HL-60 (cell line): Measurements from ENCODE around the gene ADGRL3.

Experiments used
- CTCF ChIP-seq: IDR thresholded peaks from one replicate; pipeline ENCODE4 v1.5.1; 2011; ENCODE audit warnings: low read length, control low read depth, inconsistent platforms; ENCODE audit not compliant: insufficient read depth
- POLR2AphosphoS5 ChIP-seq: IDR thresholded peaks from 2 replicates; pipeline ENCODE4 v1.6.1; 2012; ENCODE audit warnings: low read depth
- SPI1 ChIP-seq: IDR thresholded peaks from 2 replicates; pipeline ENCODE4 v1.6.1; 2012; ENCODE audit warnings: low read depth, mild to moderate bottlenecking, borderline replicate concordance
- TF ChIP-seq, protein P1 (sequence below): IDR thresholded peaks from 2 replicates; pipeline ENCODE4 v1.6.1; 2012; ENCODE audit warnings: low read depth; ENCODE audit not compliant: insufficient replicate concordance

DNA sequence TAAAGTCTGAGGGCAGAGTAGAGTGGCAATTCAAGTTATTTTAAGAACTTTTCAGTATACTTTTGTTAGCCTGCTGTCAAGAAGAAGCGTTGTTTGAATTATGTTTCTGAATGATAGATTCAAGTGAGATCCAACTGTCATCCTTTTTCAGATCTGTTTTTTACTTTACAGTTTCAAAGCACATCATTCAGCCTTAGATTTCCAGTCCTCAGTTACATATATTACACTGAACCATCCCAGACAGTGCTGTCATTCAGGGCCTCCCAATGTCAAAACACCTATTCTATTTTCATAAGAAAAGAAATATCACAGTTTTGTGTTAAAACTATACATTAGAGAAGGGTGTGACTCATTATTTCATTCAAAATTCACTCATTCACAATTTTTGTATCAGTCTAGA, 856.9 kb downstream of the ADGRL3 start:
- TF ChIP-seq CTCF (no peak), POLR2AphosphoS5 (no peak), SPI1 (no peak)
- TF ChIP-seq, protein P1, sequence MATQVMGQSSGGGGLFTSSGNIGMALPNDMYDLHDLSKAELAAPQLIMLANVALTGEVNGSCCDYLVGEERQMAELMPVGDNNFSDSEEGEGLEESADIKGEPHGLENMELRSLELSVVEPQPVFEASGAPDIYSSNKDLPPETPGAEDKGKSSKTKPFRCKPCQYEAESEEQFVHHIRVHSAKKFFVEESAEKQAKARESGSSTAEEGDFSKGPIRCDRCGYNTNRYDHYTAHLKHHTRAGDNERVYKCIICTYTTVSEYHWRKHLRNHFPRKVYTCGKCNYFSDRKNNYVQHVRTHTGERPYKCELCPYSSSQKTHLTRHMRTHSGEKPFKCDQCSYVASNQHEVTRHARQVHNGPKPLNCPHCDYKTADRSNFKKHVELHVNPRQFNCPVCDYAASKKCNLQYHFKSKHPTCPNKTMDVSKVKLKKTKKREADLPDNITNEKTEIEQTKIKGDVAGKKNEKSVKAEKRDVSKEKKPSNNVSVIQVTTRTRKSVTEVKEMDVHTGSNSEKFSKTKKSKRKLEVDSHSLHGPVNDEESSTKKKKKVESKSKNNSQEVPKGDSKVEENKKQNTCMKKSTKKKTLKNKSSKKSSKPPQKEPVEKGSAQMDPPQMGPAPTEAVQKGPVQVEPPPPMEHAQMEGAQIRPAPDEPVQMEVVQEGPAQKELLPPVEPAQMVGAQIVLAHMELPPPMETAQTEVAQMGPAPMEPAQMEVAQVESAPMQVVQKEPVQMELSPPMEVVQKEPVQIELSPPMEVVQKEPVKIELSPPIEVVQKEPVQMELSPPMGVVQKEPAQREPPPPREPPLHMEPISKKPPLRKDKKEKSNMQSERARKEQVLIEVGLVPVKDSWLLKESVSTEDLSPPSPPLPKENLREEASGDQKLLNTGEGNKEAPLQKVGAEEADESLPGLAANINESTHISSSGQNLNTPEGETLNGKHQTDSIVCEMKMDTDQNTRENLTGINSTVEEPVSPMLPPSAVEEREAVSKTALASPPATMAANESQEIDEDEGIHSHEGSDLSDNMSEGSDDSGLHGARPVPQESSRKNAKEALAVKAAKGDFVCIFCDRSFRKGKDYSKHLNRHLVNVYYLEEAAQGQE, result no peak
